Upper lobe of left lung (tissue), 4 donors: ENCODE data around the gene DDX27.

Experiments
- CTCF ChIP-seq, 6 experiments: fragments of 450-650 bp in 4 of 6; fragments of 200-600 bp in 2 of 6; sonication (generic) in 2 of 6; IDR thresholded peaks; one replicate each; pipeline ENCODE4 v1.5.1; 2016 to 2019; ENCODE audit warnings: antibody characterized with exemption in 6 of 6
- POLR2A ChIP-seq, 4 donors: fragments of 450-650 bp; IDR thresholded peaks; one replicate each; pipeline ENCODE4 v1.5.1; 2016 to 2017; ENCODE audit warnings: antibody characterized with exemption in 4 of 4, mild to moderate bottlenecking in 2 of 4
- POLR2AphosphoS5 ChIP-seq, 2 donors: sonication (generic); formaldehyde crosslinking; IDR thresholded peaks; one replicate each; pipeline ENCODE4 v1.5.1; 2017; ENCODE audit warnings: antibody characterized with exemption in 2 of 2

DNA sequence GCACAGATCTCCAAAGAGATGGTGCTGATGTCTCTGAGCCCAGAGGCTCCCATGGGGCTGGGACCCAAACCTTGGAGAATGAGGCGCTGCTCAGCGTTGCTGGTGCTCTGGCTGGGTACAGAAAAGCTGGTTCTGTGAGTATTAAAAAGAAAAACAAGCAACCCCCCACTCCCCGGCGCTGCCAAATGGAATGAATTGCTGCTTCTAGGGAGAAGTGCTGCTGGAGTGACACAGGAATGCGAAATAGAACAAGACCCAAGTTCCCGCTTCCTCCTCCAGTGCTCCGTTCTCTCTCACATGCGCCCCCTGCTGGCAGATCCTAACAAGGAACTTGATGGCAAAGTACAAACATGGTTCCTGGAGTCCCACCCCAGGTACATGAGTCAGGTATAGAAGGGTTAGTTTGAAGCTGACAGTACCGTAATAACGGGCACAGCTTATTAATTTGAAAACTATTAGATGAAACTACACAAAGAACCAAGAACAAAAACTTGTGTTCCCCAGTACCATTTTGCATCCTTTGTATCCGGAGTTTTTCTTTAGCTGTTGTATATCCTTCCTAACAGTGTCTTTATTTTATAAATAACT, 2.1 kb upstream of the DDX27 start:
- TF ChIP-seq CTCF (IDR thresholded peaks at IDR 0.05) (peak; percentile 72 to 90 (median 84)), POLR2A (IDR thresholded peaks at IDR 0.05) (peak in 1 of 4 donors; percentile 17), POLR2AphosphoS5 (IDR thresholded peaks at IDR 0.05) (peak in 1 of 2 donors; percentile 27)
